Measurements from ENCODE around the gene IL1RAPL2. TPM values are rescaled to one million over a fixed set of nuclear protein-coding genes. Genes with fewer than 3 reads are reported as not detected.

IL1RAPL2 gene
- total and polyA plus RNA-seq, 2 donors (not counting 3 experiments of a cell fraction or from before 2014, with no cell fraction given), result not detected

GRCh38 chrX:105121186-105121585 lies 555.2 kb downstream of the IL1RAPL2 start:
- TF ChIP-seq JUN (IDR thresholded peaks at IDR 0.05; ENCODE audit: borderline replicate concordance, insufficient read depth, insufficient read length, low read depth) (no peak), CTCF (IDR thresholded peaks at IDR 0.05; ENCODE audit: extremely low read depth in 1 of 2, insufficient read depth in 1 of 2, low read depth in 1 of 2, low read length in 2 of 2) (no peak), MAX (IDR thresholded peaks at IDR 0.05; ENCODE audit: insufficient read depth, insufficient read length) (no peak), MYC (IDR thresholded peaks at IDR 0.05; ENCODE audit: low read depth, low read length) (no peak), GATA2 (IDR thresholded peaks at IDR 0.05; ENCODE audit: insufficient read depth, insufficient read length, low read depth, low read length) (no peak), POLR2A (IDR thresholded peaks at IDR 0.05; ENCODE audit: low read depth, low read length) (no peak)
- Histone ChIP-seq H3K4me1 (ENCODE audit: control insufficient read depth, extremely low read depth, insufficient read depth, low read length) (no peaks in the 10 kb centered on the region), H3K36me3 (ENCODE audit: control insufficient read depth in 2 of 2, extremely low read depth in 1 of 2, insufficient read depth in 2 of 2, low read length in 2 of 2) (no peaks in the 10 kb centered on the region), H3K9me3 (replicated peaks; ENCODE audit: control insufficient read depth, insufficient read depth, low read length) (no peaks in the 10 kb centered on the region), H3K9me1 (replicated peaks; ENCODE audit: control insufficient read depth, extremely low read depth, insufficient read depth, low read length) (no peaks in the 10 kb centered on the region), H4K20me1 (replicated peaks; ENCODE audit: control insufficient read depth, extremely low read depth, insufficient read depth, low read length) (no peaks in the 10 kb centered on the region), H2AFZ (ENCODE audit: low read depth, low read length) (no peak overlapping the region), H3K4me2 (ENCODE audit: insufficient read depth, low read length) (no peak overlapping the region), H3K27me3 (ENCODE audit: control insufficient read depth in 2 of 2, insufficient read depth in 2 of 2, low read length in 2 of 2) (no peaks in the 10 kb centered on the region), H3K27ac (ENCODE audit: insufficient read depth, low read depth, low read length) (no peak overlapping the region), H3K79me2 (ENCODE audit: control insufficient read depth, insufficient read depth, low read length) (no peaks in the 10 kb centered on the region), H3K9ac (replicated peaks; ENCODE audit: extremely low read depth, insufficient read depth, low read length) (no peak overlapping the region), H3K4me3 (replicated peaks in 1 of 3; ENCODE audit: insufficient read depth in 1 of 3, low read depth in 1 of 3, low read length in 3 of 3) (no peak overlapping the region)
- intact Hi-C loops (cut with micrococcal nuclease) (no loop called here), dilution Hi-C loops (cut with MboI; ENCODE audit: extremely low pct_ligation_motif_present, low sequenced_read_pairs) (no loop called here)
- DNase-seq (ENCODE audit: low read depth, low spot score) (no peak), FAIRE-seq (no peak)
- BruUV-seq (replicated peaks), result no TSS peak
- ChIA-PET CTCF (no interaction called here), POLR2A (no interaction called here)

GRCh38 chrX:105126201-105126600 lies 560.2 kb downstream of the IL1RAPL2 start:
- Histone ChIP-seq H3K9me3 (replicated peaks; ENCODE audit: control insufficient read depth, insufficient read depth, low read length) (no peaks in the 10 kb centered on the region), H2AFZ (ENCODE audit: low read depth, low read length) (no peak overlapping the region), H3K9me1 (replicated peaks; ENCODE audit: control insufficient read depth, extremely low read depth, insufficient read depth, low read length) (no peaks in the 10 kb centered on the region), H3K4me3 (replicated peaks in 1 of 3; ENCODE audit: insufficient read depth in 1 of 3, low read depth in 1 of 3, low read length in 3 of 3) (no peak overlapping the region), H4K20me1 (replicated peaks; ENCODE audit: control insufficient read depth, extremely low read depth, insufficient read depth, low read length) (no peaks in the 10 kb centered on the region), H3K9ac (replicated peaks; ENCODE audit: extremely low read depth, insufficient read depth, low read length) (no peak overlapping the region), H3K36me3 (ENCODE audit: control insufficient read depth in 2 of 2, extremely low read depth in 1 of 2, insufficient read depth in 2 of 2, low read length in 2 of 2) (no peaks in the 10 kb centered on the region), H3K27me3 (ENCODE audit: control insufficient read depth in 2 of 2, insufficient read depth in 2 of 2, low read length in 2 of 2) (no peaks in the 10 kb centered on the region), H3K4me2 (ENCODE audit: insufficient read depth, low read length) (no peak overlapping the region), H3K27ac (ENCODE audit: insufficient read depth, low read depth, low read length) (no peak overlapping the region), H3K79me2 (ENCODE audit: control insufficient read depth, insufficient read depth, low read length) (no peaks in the 10 kb centered on the region), H3K4me1 (ENCODE audit: control insufficient read depth, extremely low read depth, insufficient read depth, low read length) (no peaks in the 10 kb centered on the region)
- peak; percentile 25 for DNase-seq (ENCODE audit: low read depth, low spot score)
- CTCF ChIA-PET, result interaction anchor here (0.7 kb wide), 1 partner anchor 64 kb away, joined by 3 read pairs; no protein-coding TSS in a partner anchor
- no peak for FAIRE-seq
- TF ChIP-seq FOS (IDR thresholded peaks at IDR 0.05; ENCODE audit: borderline replicate concordance, insufficient read depth, low read length) (peak; percentile 56), MAX (IDR thresholded peaks at IDR 0.05; ENCODE audit: insufficient read depth, insufficient read length) (no peak)
- dilution Hi-C loops (cut with MboI; ENCODE audit: extremely low pct_ligation_motif_present, low sequenced_read_pairs), result no loop called here
- POLR2A ChIA-PET, result no interaction called here
- no TSS peak for BruUV-seq (replicated peaks)
- intact Hi-C loops (cut with micrococcal nuclease), result no loop called here
